ENCODE data around the gene KRT84.
"Not testable (repeated sequence)": the region's sequence is repeated elsewhere in the genome, so short reads cannot be mapped to it uniquely, and the experiment has no call there.

Gene KRT84

GRCh38 chr12:52410589-52411248 is 25.3 kb upstream of the KRT84 start:
- not testable (repeated sequence) for DNase-seq

GRCh38 chr12:52407918-52408317 is 22.5 kb upstream of the KRT84 start:
- DNase-seq: no peak

GRCh38 chr12:52405922-52406385 is 20.5 kb upstream of the KRT84 start, which contains the start of gene KRT82:
KRT82 (minus strand) TSS chr12:52406335; CDS start chr12:52406277, 58 bp downstream.
- no peak for DNase-seq

- no peak for DNase-seq
These were observed 19.5 kb upstream of the KRT84 start for GRCh38 chr12:52404951-52405350.

- no peak for DNase-seq
These were observed 18.1 kb upstream of the KRT84 start for GRCh38 chr12:52403561-52403960.

GRCh38 chr12:52402873-52403540 is 17.6 kb upstream of the KRT84 start:
- no peak for DNase-seq

GRCh38 chr12:52402377-52402776 is 16.9 kb upstream of the KRT84 start:
- DNase-seq: no peak

- no peak for DNase-seq
These were observed 16.5 kb upstream of the KRT84 start for GRCh38 chr12:52401926-52402325.

- no peak for DNase-seq
These were observed 16.1 kb upstream of the KRT84 start for GRCh38 chr12:52401526-52401925.

GRCh38 chr12:52400906-52401305 is 15.5 kb upstream of the KRT84 start:
- DNase-seq: no peak

- no peak for DNase-seq
These were observed 14.3 kb upstream of the KRT84 start for GRCh38 chr12:52399756-52400155.

- DNase-seq: no peak
These were observed 12.7 kb upstream of the KRT84 start for GRCh38 chr12:52398176-52398575.

- DNase-seq: no peak
These were observed 11.2 kb upstream of the KRT84 start for GRCh38 chr12:52396656-52397055.

- DNase-seq: no peak
These were observed 10.4 kb upstream of the KRT84 start for GRCh38 chr12:52395761-52396434.

- no peak for DNase-seq
These were observed 9.5 kb upstream of the KRT84 start for GRCh38 chr12:52394836-52395405.

GRCh38 chr12:52392465-52393007 is 7.1 kb upstream of the KRT84 start:
- DNase-seq: no peak

GRCh38 chr12:52391618-52392002 is 6.2 kb upstream of the KRT84 start:
- peak; percentile 40 for DNase-seq

GRCh38 chr12:52390739-52391617 is 5.5 kb upstream of the KRT84 start:
- no peak for DNase-seq

GRCh38 chr12:52389313-52390207 is 4.1 kb upstream of the KRT84 start:
- no peak for DNase-seq

- DNase-seq: no peak
These were observed 2.4 kb upstream of the KRT84 start for GRCh38 chr12:52387859-52388258.

- DNase-seq: no peak
These were observed 2.1 kb downstream of the KRT84 start for GRCh38 chr12:52383331-52383730.

Data from SHP77 treated with DMSO at 0.1 percent for 48 hours (cell line).